ENCODE data around the gene GDI1. TPM values are rescaled to one million over a fixed set of nuclear protein-coding genes. Genes with fewer than 3 reads are reported as not detected.
A peak's percentile ranks its signal among the peaks of the same experiment; 100 is the strongest.

Gene GDI1
- total RNA-seq, 4 donors from 2014 or later = 59.7 to 86.2 (median 78.1) TPM

DNA sequence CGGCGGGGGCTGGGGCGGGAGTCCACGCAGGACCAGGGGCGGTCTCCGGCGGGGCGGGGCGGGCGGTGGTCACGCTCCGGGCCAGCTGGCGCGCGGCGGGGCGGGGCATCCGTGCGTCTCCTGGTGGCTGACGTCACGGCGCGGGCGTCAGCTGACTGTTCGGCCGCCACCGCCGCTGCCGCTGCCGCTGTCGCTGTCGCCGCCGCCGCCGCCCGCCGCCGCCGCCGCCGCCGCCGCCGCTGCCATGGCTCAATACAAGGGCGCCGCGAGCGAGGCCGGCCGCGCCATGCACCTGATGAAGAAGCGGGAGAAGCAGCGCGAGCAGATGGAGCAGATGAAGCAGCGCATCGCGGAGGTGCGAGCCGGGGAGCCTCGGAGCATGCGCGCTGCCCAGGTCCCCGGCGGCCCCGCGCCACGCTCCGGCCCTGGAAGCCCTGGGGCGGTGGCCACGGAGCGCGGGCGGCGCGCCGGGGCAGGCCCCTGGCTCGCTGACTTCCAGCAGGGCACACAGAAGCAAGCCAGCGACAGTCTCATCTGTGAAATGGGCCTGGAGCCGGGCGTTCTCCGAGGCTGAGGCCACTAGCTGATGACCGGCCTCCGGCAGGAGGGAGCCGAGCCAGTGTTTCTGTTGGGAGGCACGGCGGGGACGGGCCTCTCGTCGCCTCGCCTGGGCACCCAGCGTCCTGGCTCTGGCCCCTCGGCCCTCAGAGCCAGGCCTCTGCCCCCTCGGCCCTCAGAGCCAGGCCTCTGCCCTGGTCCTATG is 7.2 kb downstream of the GDI1 start, which contains the start of gene FAM50A:
TSS of gene FAM50A (plus strand) at position 150 of the 763 bp plus-strand sequence. CDS start at position 245, 95 bp downstream.
- H3K36me3 ChIP-seq = peaks cover 7 to 9% of the 10 kb centered on the region in 2 donors
- peak within 1 kb of the TSS; percentile 57 to 68 (median 68) for H3K27ac ChIP-seq
- H3K27me3 ChIP-seq = no peaks in the 10 kb centered on the region
- no CpG with 5 or more reads among the region's 94 CpGs for WGBS, 2 donors
- H3K4me1 ChIP-seq = peaks cover 11 to 14% of the 10 kb centered on the region in 2 donors
- H3K9me3 ChIP-seq = no peaks in the 10 kb centered on the region
- intact Hi-C loops (cut with DNase I) = no loop called here
- peak within 1 kb of the TSS in 2 of 3 donors; percentile 14 to 51 for H3K4me3 ChIP-seq (replicated peaks in 1 of 3)
- DNase-seq = peak; percentile 80 to 84
- peak; percentile 32 to 85 for TF ChIP-seq POLR2A (IDR thresholded peaks at IDR 0.05)
- TF ChIP-seq, protein P1, sequence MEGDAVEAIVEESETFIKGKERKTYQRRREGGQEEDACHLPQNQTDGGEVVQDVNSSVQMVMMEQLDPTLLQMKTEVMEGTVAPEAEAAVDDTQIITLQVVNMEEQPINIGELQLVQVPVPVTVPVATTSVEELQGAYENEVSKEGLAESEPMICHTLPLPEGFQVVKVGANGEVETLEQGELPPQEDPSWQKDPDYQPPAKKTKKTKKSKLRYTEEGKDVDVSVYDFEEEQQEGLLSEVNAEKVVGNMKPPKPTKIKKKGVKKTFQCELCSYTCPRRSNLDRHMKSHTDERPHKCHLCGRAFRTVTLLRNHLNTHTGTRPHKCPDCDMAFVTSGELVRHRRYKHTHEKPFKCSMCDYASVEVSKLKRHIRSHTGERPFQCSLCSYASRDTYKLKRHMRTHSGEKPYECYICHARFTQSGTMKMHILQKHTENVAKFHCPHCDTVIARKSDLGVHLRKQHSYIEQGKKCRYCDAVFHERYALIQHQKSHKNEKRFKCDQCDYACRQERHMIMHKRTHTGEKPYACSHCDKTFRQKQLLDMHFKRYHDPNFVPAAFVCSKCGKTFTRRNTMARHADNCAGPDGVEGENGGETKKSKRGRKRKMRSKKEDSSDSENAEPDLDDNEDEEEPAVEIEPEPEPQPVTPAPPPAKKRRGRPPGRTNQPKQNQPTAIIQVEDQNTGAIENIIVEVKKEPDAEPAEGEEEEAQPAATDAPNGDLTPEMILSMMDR (IDR thresholded peaks at IDR 0.05) = peak in 2 of 6 experiments; percentile 12 to 15

DNA sequence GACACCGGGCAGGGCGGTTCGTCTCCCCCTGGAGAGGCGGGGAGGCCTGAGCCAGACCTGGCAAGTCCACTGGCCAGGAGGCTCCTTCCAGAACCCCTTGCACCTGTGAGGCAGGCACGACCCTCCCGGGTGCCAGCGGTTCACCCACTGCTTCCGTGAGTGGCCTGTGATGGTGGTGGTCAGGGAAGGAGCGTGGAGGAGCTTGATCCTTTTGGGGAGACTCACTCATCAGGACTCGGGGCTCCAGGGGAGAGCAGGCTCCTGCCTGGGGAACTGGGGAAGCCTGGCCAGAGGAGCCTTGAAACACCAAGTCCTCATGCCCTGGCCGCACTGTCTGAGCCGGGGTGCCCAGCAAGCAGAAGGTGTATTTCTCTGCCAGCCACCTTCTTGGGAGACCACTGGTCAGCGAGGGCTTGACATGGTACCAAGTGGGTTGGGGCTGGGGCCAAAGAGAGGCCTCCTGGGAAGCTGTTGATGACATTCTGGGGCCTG is 7.8 kb downstream of the GDI1 start:
- WGBS, 2 donors = 56% methylated on average over 9 of the region's 13 CpGs; no CpG with 5 or more reads in 1 of the 2 donors
- no peaks in the 10 kb centered on the region for H3K27me3 ChIP-seq
- no peak for DNase-seq
- H3K9me3 ChIP-seq = no peaks in the 10 kb centered on the region
- peak overlapping the region; percentile 21 to 68 (median 57) for H3K27ac ChIP-seq
- H3K4me3 ChIP-seq (replicated peaks in 1 of 3) = peak overlapping the region in 2 of 3 donors; percentile 14 to 51
- TF ChIP-seq POLR2A (IDR thresholded peaks at IDR 0.05) = no peak
- TF ChIP-seq, protein P1 (IDR thresholded peaks at IDR 0.05) = no peak
- peaks cover 11 to 14% of the 10 kb centered on the region in 2 donors for H3K4me1 ChIP-seq
- H3K36me3 ChIP-seq = peaks cover 8 to 9% of the 10 kb centered on the region in 2 donors
- intact Hi-C loops (cut with DNase I) = no loop called here

DNA sequence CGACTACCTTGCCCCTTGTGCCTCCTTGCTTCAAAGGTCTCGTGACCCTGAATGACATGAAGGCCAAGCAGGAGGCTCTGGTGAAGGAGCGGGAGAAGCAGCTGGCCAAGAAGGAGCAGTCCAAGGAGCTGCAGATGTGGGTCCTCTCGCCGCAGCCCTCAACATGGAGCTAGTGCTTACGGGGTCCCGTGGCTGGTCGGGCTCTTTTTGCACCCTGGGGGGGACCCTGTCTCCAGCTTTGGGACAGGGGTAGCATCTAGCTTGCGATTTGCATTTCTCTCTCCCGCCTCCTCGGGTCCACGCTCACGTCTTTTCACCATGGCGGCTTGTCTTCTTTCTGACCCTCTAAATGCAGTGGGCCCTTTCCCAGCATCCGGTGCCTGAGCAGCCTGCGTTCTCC is 8.8 kb downstream of the GDI1 start:
- H3K27ac ChIP-seq = no peak overlapping the region
- peaks cover 8 to 9% of the 10 kb centered on the region in 2 donors for H3K36me3 ChIP-seq
- intact Hi-C loops (cut with DNase I) = no loop called here
- no peak overlapping the region for H3K4me3 ChIP-seq (replicated peaks in 1 of 3)
- peaks cover 11 to 14% of the 10 kb centered on the region in 2 donors for H3K4me1 ChIP-seq
- DNase-seq = no peak
- 97 to 100% methylated on average over 3 to 7 of the region's 16 CpGs for WGBS, 2 donors
- TF ChIP-seq, protein P1 (IDR thresholded peaks at IDR 0.05) = no peak
- no peak for TF ChIP-seq POLR2A (IDR thresholded peaks at IDR 0.05)
- no peaks in the 10 kb centered on the region for H3K27me3 ChIP-seq
- no peaks in the 10 kb centered on the region for H3K9me3 ChIP-seq

DNA sequence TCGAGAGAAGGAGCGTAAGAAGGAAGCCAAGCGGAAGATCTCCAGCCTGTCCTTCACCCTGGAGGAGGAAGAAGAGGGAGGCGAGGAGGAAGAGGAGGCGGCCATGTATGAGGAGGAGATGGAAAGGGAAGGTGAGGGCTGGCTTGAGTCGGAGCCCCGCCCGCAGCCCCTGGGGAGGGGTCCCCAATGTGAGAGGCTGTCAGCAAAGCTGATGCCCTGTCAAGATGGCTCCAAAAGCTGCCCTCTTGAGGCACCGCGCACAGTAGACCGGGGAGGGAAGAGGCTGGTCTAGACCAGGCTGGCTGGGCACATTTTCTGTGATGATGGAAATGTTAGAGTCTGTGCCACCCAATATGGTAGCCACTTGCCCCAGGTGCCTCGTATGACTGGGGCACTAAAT is 9.5 kb downstream of the GDI1 start:
- peaks cover 11 to 14% of the 10 kb centered on the region in 2 donors for H3K4me1 ChIP-seq
- H3K27ac ChIP-seq = no peak overlapping the region
- DNase-seq = no peak
- no peaks in the 10 kb centered on the region for H3K27me3 ChIP-seq
- TF ChIP-seq, protein P1 (IDR thresholded peaks at IDR 0.05) = no peak
- no peak for TF ChIP-seq POLR2A (IDR thresholded peaks at IDR 0.05)
- H3K9me3 ChIP-seq = no peaks in the 10 kb centered on the region
- WGBS, 2 donors = 93 to 95% methylated on average over 6 to 8 of the region's 12 CpGs
- intact Hi-C loops (cut with DNase I) = no loop called here
- H3K4me3 ChIP-seq (replicated peaks in 1 of 3) = no peak overlapping the region
- peaks cover 7 to 8% of the 10 kb centered on the region in 2 donors for H3K36me3 ChIP-seq

DNA sequence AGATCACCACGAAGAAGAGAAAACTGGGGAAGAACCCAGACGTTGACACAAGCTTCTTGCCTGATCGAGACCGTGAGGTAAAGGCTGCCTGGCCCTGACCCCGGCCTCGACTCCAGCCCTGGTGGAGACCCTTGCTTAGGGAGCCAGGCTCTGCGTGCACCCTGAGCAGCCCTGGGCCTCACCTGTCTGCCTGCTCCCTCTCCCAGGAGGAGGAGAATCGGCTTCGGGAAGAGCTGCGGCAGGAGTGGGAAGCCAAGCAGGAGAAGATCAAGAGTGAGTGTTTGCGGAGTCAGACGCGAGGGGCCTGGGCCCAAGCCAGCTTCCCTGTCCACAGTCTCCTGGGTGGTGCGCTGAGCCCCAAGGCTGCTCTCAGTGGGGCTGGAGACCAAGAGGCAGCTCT is 11.5 kb downstream of the GDI1 start:
- peaks cover 7 to 8% of the 10 kb centered on the region in 2 donors for H3K36me3 ChIP-seq
- no peak for DNase-seq
- peaks cover 10 to 13% of the 10 kb centered on the region in 2 donors for H3K4me1 ChIP-seq
- H3K4me3 ChIP-seq (replicated peaks in 1 of 3) = no peak overlapping the region
- intact Hi-C loops (cut with DNase I) = no loop called here
- WGBS, 2 donors = 75 to 84% methylated on average over 2 to 4 of the region's 14 CpGs
- no peaks in the 10 kb centered on the region for H3K9me3 ChIP-seq
- no peak overlapping the region for H3K27ac ChIP-seq
- TF ChIP-seq, protein P1 (IDR thresholded peaks at IDR 0.05) = no peak
- TF ChIP-seq POLR2A (IDR thresholded peaks at IDR 0.05) = no peak
- H3K27me3 ChIP-seq = no peaks in the 10 kb centered on the region

Data from thyroid gland (tissue), 4 donors.